Neural crest cell (in vitro differentiated cells): ENCODE results near the gene BABAM2. TPM values are rescaled to one million over a fixed set of nuclear protein-coding genes. Genes with fewer than 3 reads are reported as not detected.

ENCODE experiments used
- DNase-seq: peaks from one replicate; pipeline ENCODE4 v3.0.0; 2021; ENCODE audit warnings: low read depth, mixed read lengths, low spot score
- H3K27ac Mint-ChIP-seq: one replicate; pipeline ENCODE4 v1.8.0; 2021; ENCODE audit warnings: mild to moderate bottlenecking, mixed read lengths; ENCODE audit not compliant: unreplicated experiment
- H3K27me3 Mint-ChIP-seq: 2 replicates; pipeline ENCODE4 v1.8.0; 2021; ENCODE audit warnings: low read depth, mild to moderate bottlenecking, mixed read lengths
- H3K36me3 Mint-ChIP-seq: 2 replicates; pipeline ENCODE4 v1.8.0; 2021; ENCODE audit warnings: low read depth, mild to moderate bottlenecking, mixed read lengths
- H3K4me1 Mint-ChIP-seq: 2 replicates; pipeline ENCODE4 v1.8.0; 2021; ENCODE audit warnings: mixed read lengths
- H3K4me3 Mint-ChIP-seq: one replicate; pipeline ENCODE4 v1.8.0; 2021; ENCODE audit warnings: mild to moderate bottlenecking, mixed read lengths
- H3K9me3 Mint-ChIP-seq: 2 replicates; pipeline ENCODE4 v1.8.0; 2021; ENCODE audit warnings: mixed read lengths
- CTCF ChIP-seq: fragments of 200-600 bp; sonication (generic); conservative IDR thresholded peaks from 2 replicates; pipeline ENCODE4 v1.5.0; 2021; ENCODE audit warnings: antibody characterized with exemption, mild to moderate bottlenecking
- total RNA-seq: library from RNA; stranded (reverse); gene quantifications from 2 replicates; pipeline ENCODE4 v1.2.1, GENCODE V29; 2021

Gene BABAM2
- total RNA-seq, 1 donor from 2014 or later: 28.6 TPM

- peaks cover 3% of the 10 kb centered on the region for H3K9me3 Mint-ChIP-seq
- no peak for DNase-seq
- no peak overlapping the region for H3K4me3 Mint-ChIP-seq
- no peaks in the 10 kb centered on the region for H3K4me1 Mint-ChIP-seq
- no peak overlapping the region for H3K27ac Mint-ChIP-seq
- H3K36me3 Mint-ChIP-seq: peaks cover 15% of the 10 kb centered on the region
- TF ChIP-seq CTCF: no peak
- no peaks in the 10 kb centered on the region for H3K27me3 Mint-ChIP-seq
Measured at GRCh38 chr2:28305202-28305601, 414.7 kb downstream of the BABAM2 start.

GRCh38 chr2:28310107-28310506, 419.6 kb downstream of the BABAM2 start:
- no peak overlapping the region for H3K27ac Mint-ChIP-seq
- H3K9me3 Mint-ChIP-seq: no peaks in the 10 kb centered on the region
- H3K4me1 Mint-ChIP-seq: no peaks in the 10 kb centered on the region
- H3K4me3 Mint-ChIP-seq: no peak overlapping the region
- H3K36me3 Mint-ChIP-seq: peaks cover 8% of the 10 kb centered on the region
- no peaks in the 10 kb centered on the region for H3K27me3 Mint-ChIP-seq
- DNase-seq: no peak
- TF ChIP-seq CTCF: no peak

- Mint-ChIP-seq H3K9me3 (no peaks in the 10 kb centered on the region), H3K4me1 (no peaks in the 10 kb centered on the region), H3K27ac (no peak overlapping the region), H3K27me3 (no peaks in the 10 kb centered on the region), H3K36me3 (peaks cover 8% of the 10 kb centered on the region), H3K4me3 (no peak overlapping the region)
- no peak for DNase-seq
- TF ChIP-seq CTCF: no peak
Measured at GRCh38 chr2:28311660-28312249, 421.2 kb downstream of the BABAM2 start.

GRCh38 chr2:28312307-28313219, 422.0 kb downstream of the BABAM2 start:
- Mint-ChIP-seq H3K36me3 (peaks cover 8% of the 10 kb centered on the region), H3K4me1 (peaks cover under 1% of the 10 kb centered on the region), H3K4me3 (no peak overlapping the region), H3K27ac (no peak overlapping the region), H3K9me3 (no peaks in the 10 kb centered on the region), H3K27me3 (no peaks in the 10 kb centered on the region)
- TF ChIP-seq CTCF: no peak
- DNase-seq: no peak

GRCh38 chr2:28313220-28313784, 422.8 kb downstream of the BABAM2 start:
- no peak for DNase-seq
- Mint-ChIP-seq H3K4me3 (no peak overlapping the region), H3K4me1 (peaks cover 6% of the 10 kb centered on the region), H3K27me3 (no peaks in the 10 kb centered on the region), H3K9me3 (no peaks in the 10 kb centered on the region), H3K27ac (no peak overlapping the region), H3K36me3 (peaks cover 6% of the 10 kb centered on the region)
- TF ChIP-seq CTCF: no peak
